Progenitor cell of endocrine pancreas (in vitro differentiated cells): ENCODE results near the gene FAM83D. TPM values are rescaled to one million over a fixed set of nuclear protein-coding genes. Genes with fewer than 3 reads are reported as not detected.

Experiments used
- DNase-seq: peaks from one replicate; pipeline ENCODE4 v3.0.0; 2021; ENCODE audit warnings: low spot score; ENCODE audit not compliant: unreplicated experiment
- H3K27ac Mint-ChIP-seq: 2 replicates; pipeline ENCODE4 v1.8.0; 2021; ENCODE audit warnings: mild to moderate bottlenecking, moderate library complexity, mixed read lengths
- H3K27me3 Mint-ChIP-seq: 2 replicates; pipeline ENCODE4 v1.8.0; 2021; ENCODE audit warnings: mixed read lengths
- H3K36me3 Mint-ChIP-seq: 2 replicates; pipeline ENCODE4 v1.8.0; 2022; ENCODE audit warnings: mixed read lengths; ENCODE audit not compliant: insufficient read depth
- H3K4me1 Mint-ChIP-seq: 2 replicates; pipeline ENCODE4 v1.8.0; 2021; ENCODE audit warnings: low read depth, mixed read lengths
- H3K4me3 Mint-ChIP-seq: 2 replicates; pipeline ENCODE4 v1.8.0; 2021; ENCODE audit warnings: low read depth, mild to moderate bottlenecking, moderate library complexity, mixed read lengths
- H3K9me3 Mint-ChIP-seq: 2 replicates; pipeline ENCODE4 v1.8.0; 2021; ENCODE audit warnings: low read depth, mixed read lengths
- CTCF ChIP-seq: fragments of 200-600 bp; sonication (generic); IDR thresholded peaks from one replicate; pipeline ENCODE4 v1.5.0; 2021; ENCODE audit warnings: antibody characterized with exemption, mild to moderate bottlenecking; ENCODE audit not compliant: unreplicated experiment
- total RNA-seq: library from RNA; stranded (reverse); gene quantifications from 2 replicates; pipeline ENCODE4 v1.2.1, GENCODE V29; 2021

Gene FAM83D
- total RNA-seq, 1 donor from 2014 or later: 12.6 TPM

DNA sequence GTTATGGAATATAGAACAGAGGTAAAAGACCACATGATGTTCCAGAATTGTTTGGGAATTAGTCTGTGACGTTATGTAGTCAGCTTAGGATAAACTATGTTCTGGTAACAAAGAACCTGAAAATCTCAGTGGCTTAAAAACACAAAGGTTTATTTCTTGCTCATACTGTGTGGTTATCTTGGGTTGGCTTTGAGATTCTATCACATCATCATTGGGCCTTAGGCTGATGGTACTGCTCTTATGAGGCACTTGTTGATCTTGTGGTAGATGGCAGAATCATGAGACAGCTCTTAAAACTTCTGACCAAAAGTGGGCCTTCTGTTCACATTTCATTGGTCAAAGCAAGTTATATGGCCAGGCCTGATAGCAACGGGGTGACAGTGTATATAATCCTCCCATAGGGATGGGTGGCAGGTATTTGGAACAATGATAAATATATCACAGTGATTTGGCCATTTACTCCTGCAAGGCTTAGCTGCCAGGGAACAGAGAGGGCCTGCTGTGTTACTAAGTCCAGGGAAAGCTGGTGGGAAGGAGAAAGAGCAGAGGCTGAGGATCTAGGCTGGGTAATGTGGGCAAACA, 49.4 kb downstream of the FAM83D start:
- Mint-ChIP-seq H3K4me3 (no peak overlapping the region), H3K27me3 (no peaks in the 10 kb centered on the region), H3K4me1 (no peaks in the 10 kb centered on the region), H3K36me3 (peaks cover 2% of the 10 kb centered on the region), H3K9me3 (no peaks in the 10 kb centered on the region), H3K27ac (no peak overlapping the region)
- DNase-seq: no peak
- no peak for TF ChIP-seq CTCF

- no peak overlapping the region for H3K27ac Mint-ChIP-seq
These were observed 53.2 kb downstream of the FAM83D start for GRCh38 chr20:38979434-38979833.

DNA sequence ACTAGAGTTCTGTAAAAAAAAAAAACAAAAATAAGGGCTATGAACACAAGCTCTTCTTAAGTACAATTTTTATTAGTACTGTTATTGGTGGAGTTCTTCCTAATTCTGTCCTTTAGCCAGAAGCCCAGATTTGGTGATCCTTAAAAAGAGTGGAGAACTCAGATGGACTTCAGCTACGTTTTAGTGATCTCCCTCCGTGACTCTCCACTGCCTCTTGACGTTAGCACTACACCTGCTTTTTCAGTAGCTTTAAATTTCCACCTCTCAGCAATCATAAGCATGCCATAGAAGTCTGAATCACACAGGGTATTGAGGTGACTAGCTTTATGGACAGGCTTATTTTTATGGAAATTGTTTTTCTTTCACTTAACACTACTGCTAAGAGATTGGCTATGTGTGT, 53.6 kb downstream of the FAM83D start:
- Mint-ChIP-seq H3K4me1 (peaks cover 6% of the 10 kb centered on the region), H3K36me3 (no peaks in the 10 kb centered on the region), H3K9me3 (no peaks in the 10 kb centered on the region), H3K4me3 (no peak overlapping the region), H3K27me3 (no peaks in the 10 kb centered on the region), H3K27ac (no peak overlapping the region)
- TF ChIP-seq CTCF: no peak
- no peak for DNase-seq

More at GRCh38 chr20:38979434-38979833, 53.2 kb downstream of the FAM83D start:
- Mint-ChIP-seq H3K9me3 (no peaks in the 10 kb centered on the region), H3K27me3 (no peaks in the 10 kb centered on the region), H3K4me1 (peaks cover 6% of the 10 kb centered on the region), H3K36me3 (no peaks in the 10 kb centered on the region), H3K4me3 (no peak overlapping the region)
- DNase-seq: no peak
- TF ChIP-seq CTCF: no peak

DNA sequence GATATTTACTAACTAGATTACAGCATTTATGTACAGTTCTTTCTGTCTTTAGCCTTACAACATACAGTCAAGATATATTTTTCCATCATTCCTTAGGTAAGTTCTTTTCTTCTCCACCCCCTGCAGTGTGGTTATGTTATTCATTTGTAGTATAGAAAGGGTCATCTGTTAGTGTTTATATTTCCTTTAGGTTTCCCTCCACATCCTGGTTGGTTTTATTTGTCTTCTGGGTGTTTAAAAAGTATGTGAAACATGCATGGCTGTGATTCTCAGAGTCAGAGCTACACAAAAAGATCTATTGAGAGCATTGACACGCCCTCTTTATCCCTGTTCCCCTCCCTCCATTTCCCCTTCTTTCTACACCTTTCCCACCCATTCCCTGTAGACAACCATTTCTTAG, 56.1 kb downstream of the FAM83D start:
- no peak for TF ChIP-seq CTCF
- DNase-seq: no peak
- Mint-ChIP-seq H3K4me1 (peaks cover 6% of the 10 kb centered on the region), H3K36me3 (no peaks in the 10 kb centered on the region), H3K9me3 (no peaks in the 10 kb centered on the region), H3K4me3 (no peak overlapping the region), H3K27ac (no peak overlapping the region), H3K27me3 (no peaks in the 10 kb centered on the region)

GRCh38 chr20:38985060-38985459, 58.8 kb downstream of the FAM83D start:
- Mint-ChIP-seq H3K4me1 (peaks cover 6% of the 10 kb centered on the region), H3K27me3 (no peaks in the 10 kb centered on the region), H3K4me3 (no peak overlapping the region), H3K9me3 (no peaks in the 10 kb centered on the region), H3K27ac (no peak overlapping the region), H3K36me3 (peaks cover 9% of the 10 kb centered on the region)
- DNase-seq: no peak
- TF ChIP-seq CTCF: no peak
